K562 (cell line): Measurements from ENCODE around the gene ELF1. TPM values are rescaled to one million over a fixed set of nuclear protein-coding genes. Genes with fewer than 3 reads are reported as not detected.

Experiments
- CBFA2T3 ChIP-seq: fragments of 450-650 bp; IDR thresholded peaks from 2 replicates; pipeline ENCODE4 v1.6.1; 2017
- DACH1 ChIP-seq: fragments of 450-650 bp; IDR thresholded peaks from 2 replicates; pipeline ENCODE4 v1.6.1; 2018; ENCODE audit not compliant: partially characterized antibody
- ETV6 ChIP-seq, 3 experiments: fragments of 150-350 bp in 1 of 3; sonication (generic) in 1 of 3; formaldehyde crosslinking in 1 of 3; IDR thresholded peaks; 2 replicates each; pipeline versions ENCODE4 v1.6.1 to v1.8.0; 2014 to 2022; ENCODE audit warnings: borderline replicate concordance in 2 of 3, low read depth in 2 of 3, antibody characterized with exemption in 1 of 3, low read length in 1 of 3, mild to moderate bottlenecking in 1 of 3, missing genetic modification reagents in 1 of 3
- FOXM1 ChIP-seq, 2 experiments: fragments of 450-650 bp in 1 of 2; sonication (generic) in 1 of 2; formaldehyde crosslinking in 1 of 2; IDR thresholded peaks; 2 replicates each; pipeline versions ENCODE4 v1.6.1 to v1.9.0; 2017 to 2022; ENCODE audit warnings: low read depth in 2 of 2, mild to moderate bottlenecking in 2 of 2, missing genetic modification reagents in 1 of 2, moderate library complexity in 1 of 2
- HMBOX1 ChIP-seq: sonication (generic); IDR thresholded peaks from 2 replicates; pipeline ENCODE4 v1.6.1; 2016
- ID3 ChIP-seq, 2 experiments: fragments of 250-450 bp in 1 of 2; fragments of 450-650 bp in 1 of 2; sonication (Bioruptor Pico) in 1 of 2; IDR thresholded peaks; 2 replicates each; pipeline versions ENCODE4 v1.6.1 to v1.8.0; 2016 to 2021; ENCODE audit warnings: mild to moderate bottlenecking in 2 of 2, moderate library complexity in 2 of 2, missing compliant biosample characterization in 1 of 2, missing genetic modification characterization in 1 of 2
- LEF1 ChIP-seq: fragments of 450-650 bp; IDR thresholded peaks from 2 replicates; pipeline ENCODE4 v1.6.1; 2016; ENCODE audit warnings: mild to moderate bottlenecking
- MEF2A ChIP-seq: IDR thresholded peaks from 2 replicates; pipeline ENCODE4 v1.6.1; 2011; ENCODE audit warnings: low read depth, mild to moderate bottlenecking, low read length, moderate library complexity; ENCODE audit not compliant: control insufficient read depth
- MEIS2 ChIP-seq: fragments of 450-650 bp; IDR thresholded peaks from 2 replicates; pipeline ENCODE4 v1.6.1; 2014; ENCODE audit warnings: mild to moderate bottlenecking; ENCODE audit not compliant: partially characterized antibody
- POLR2B ChIP-seq: fragments of 450-650 bp; IDR thresholded peaks from 2 replicates; pipeline ENCODE4 v1.6.1; 2018; ENCODE audit warnings: low read depth; ENCODE audit not compliant: partially characterized antibody
- SIRT6 ChIP-seq: IDR thresholded peaks from one replicate; pipeline ENCODE4 v1.6.1; 2012; ENCODE audit warnings: low read depth, mild to moderate bottlenecking, control low read depth, inconsistent platforms, low read length, moderate library complexity
- TEAD4 ChIP-seq, 2 experiments: sonication (generic) in 1 of 2; formaldehyde crosslinking in 1 of 2; IDR thresholded peaks; 2 replicates each; pipeline versions ENCODE4 v1.6.1 to v1.8.0; 2012 to 2022; ENCODE audit warnings: borderline replicate concordance in 1 of 2, inconsistent platforms in 1 of 2, low read length in 1 of 2, mild to moderate bottlenecking in 1 of 2, missing genetic modification reagents in 1 of 2
- ZEB2 ChIP-seq: fragments of 450-650 bp; IDR thresholded peaks from 2 replicates; pipeline ENCODE4 v1.6.1; 2016
- ZFP1 ChIP-seq: fragments of 450-650 bp; formaldehyde crosslinking; IDR thresholded peaks from 2 replicates; pipeline ENCODE4 v1.4.0; 2020; ENCODE audit warnings: mild to moderate bottlenecking, mixed read lengths
- ZNF668 ChIP-seq: fragments of 250-450 bp; sonication (Bioruptor Pico); IDR thresholded peaks from 2 replicates; pipeline ENCODE4 v1.8.0; 2022; ENCODE audit warnings: mild to moderate bottlenecking, inconsistent platforms
- polyA plus RNA-seq, 8 experiments: library from polyadenylated mRNA; depleted of rRNA in 4 of 8; stranded (reverse) in 5 of 8; unstranded in 3 of 8; fragments of >200 nt; fragmentation: Nextera tagmentation in 2 of 8; fragmentation: Illumina TruSeq in 1 of 8; extraction: Ambion mirVana in 2 of 8; extraction: Trizol in 1 of 8; gene quantifications; 2 replicates each; pipeline versions ENCODE4 v1.2.1 to v1.2.3, GENCODE V29; 2011 to 2014; ENCODE audit warnings: inconsistent platforms in 1 of 8, missing spikeins in 1 of 8
- total RNA-seq, 7 experiments: library from RNA; depleted of rRNA in 6 of 7; stranded (reverse); fragments of >200 nt in 6 of 7; fragmentation: Illumina TruSeq in 2 of 7; extraction: Trizol in 2 of 7; gene quantifications; 2 replicates each; pipeline versions ENCODE4 v1.2.1 to v1.2.3, GENCODE V29; 2011 to 2021; ENCODE audit warnings: low replicate concordance in 1 of 7
- TF ChIP-seq, protein P1 (sequence below): fragments of 450-650 bp; IDR thresholded peaks from 2 replicates; pipeline ENCODE4 v1.6.1; 2016; ENCODE audit warnings: low read depth, mild to moderate bottlenecking, moderate library complexity
- TF ChIP-seq, protein P2 (sequence below): fragments of 250-450 bp; sonication (Bioruptor Pico); IDR thresholded peaks from 2 replicates; pipeline ENCODE4 v1.9.0; 2021; ENCODE audit warnings: mild to moderate bottlenecking

ELF1 gene
- total and polyA plus RNA-seq, 9 of the 15 experiments (the other 6 are each of a cell fraction or from before 2014, with no cell fraction given) = 24.7 to 54.4 (median 33.4) TPM

- TF ChIP-seq TEAD4 (IDR thresholded peaks at IDR 0.05; ENCODE audit: low read length) (0 out of 2 replicates have a peak, but pooled peaks have one; percentile 44), TEAD4 (CRISPR knock-in tag; IDR thresholded peaks at IDR 0.05; ENCODE audit: borderline replicate concordance) (no peak), MEF2A (no peak), HMBOX1 (peak; percentile 73; the same call in 1 of the 2 replicates), ZEB2 (peak; percentile 80), CBFA2T3 (peak; percentile 78), FOXM1 (IDR thresholded peaks at IDR 0.05; ENCODE audit: low read depth) (peak; percentile 14; the same call in 1 of the 2 replicates), FOXM1 (CRISPR knock-in tag; IDR thresholded peaks at IDR 0.05; ENCODE audit: low read depth) (no peak), SIRT6 (no peak), LEF1 (peak; percentile 76), ID3 (CRISPR knock-in tag; IDR thresholded peaks at IDR 0.05) (no peak), ID3 (tag; IDR thresholded peaks at IDR 0.05) (peak; percentile 70; the same call in 1 of the 2 replicates), POLR2B (peak; percentile 31), ZNF668 (CRISPR knock-in tag) (no peak), ETV6 (IDR thresholded peaks at IDR 0.05; ENCODE audit: borderline replicate concordance in 1 of 2, low read depth in 2 of 2, low read length in 1 of 2) (peak in 1 of 2 experiments; percentile 34; a peak in 1 of 4 replicates), ETV6 (CRISPR knock-in tag; IDR thresholded peaks at IDR 0.05; ENCODE audit: borderline replicate concordance) (no peak), MEIS2 (peak; percentile 59), ZFP1 (peak; percentile 74), DACH1 (peak; percentile 35)
- TF ChIP-seq, protein P1, sequence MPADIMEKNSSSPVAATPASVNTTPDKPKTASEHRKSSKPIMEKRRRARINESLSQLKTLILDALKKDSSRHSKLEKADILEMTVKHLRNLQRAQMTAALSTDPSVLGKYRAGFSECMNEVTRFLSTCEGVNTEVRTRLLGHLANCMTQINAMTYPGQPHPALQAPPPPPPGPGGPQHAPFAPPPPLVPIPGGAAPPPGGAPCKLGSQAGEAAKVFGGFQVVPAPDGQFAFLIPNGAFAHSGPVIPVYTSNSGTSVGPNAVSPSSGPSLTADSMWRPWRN = peak; percentile 14; the same call in 1 of the 2 replicates
- TF ChIP-seq, protein P2, sequence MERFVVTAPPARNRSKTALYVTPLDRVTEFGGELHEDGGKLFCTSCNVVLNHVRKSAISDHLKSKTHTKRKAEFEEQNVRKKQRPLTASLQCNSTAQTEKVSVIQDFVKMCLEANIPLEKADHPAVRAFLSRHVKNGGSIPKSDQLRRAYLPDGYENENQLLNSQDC (CRISPR knock-in tag) = no peak
Measured at GRCh38 chr13:41004875-41005693, 14.0 kb downstream of the ELF1 start (continued).
